HFF-Myc (cell line): ENCODE results near the gene ZC3H4.

ENCODE experiments used
- DNase-seq: peaks from one replicate; pipeline ENCODE4 v3.0.0-alpha.2; 2011; ENCODE audit warnings: low read depth; ENCODE audit errors: extremely low read depth
- H3K4me3 ChIP-seq: replicated peaks from 2 replicates; pipeline ENCODE4 v1.5.1; 2011; ENCODE audit warnings: low read depth, mild to moderate bottlenecking, control low read depth, low read length
- TF ChIP-seq, protein P1 (sequence below): IDR thresholded peaks from 2 replicates; pipeline ENCODE4 v1.5.1; 2012; ENCODE audit warnings: mild to moderate bottlenecking, low read depth, low read length, control low read depth; ENCODE audit errors: missing control alignments

ZC3H4 gene

DNA sequence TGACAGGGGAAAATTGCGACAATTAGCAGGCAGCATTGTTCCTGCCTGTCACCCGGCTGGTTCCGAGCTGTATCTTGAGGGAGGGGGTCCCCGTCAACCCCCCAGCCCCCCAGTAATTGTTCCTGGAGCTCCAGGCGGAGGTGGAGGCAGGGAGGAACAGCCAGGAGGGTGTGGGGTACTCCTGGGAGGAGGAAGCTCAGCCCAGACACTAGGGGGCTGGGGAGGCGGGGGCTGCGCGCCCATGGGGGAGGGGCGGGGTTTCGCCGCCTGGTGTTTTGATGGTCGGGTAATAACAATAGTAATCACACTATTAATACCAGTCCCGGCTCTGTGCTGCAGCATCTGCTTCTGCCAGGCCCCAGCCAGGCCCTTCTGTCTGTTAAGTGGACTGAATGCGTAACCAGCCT is 85.4 kb downstream of the ZC3H4 start:
- TF ChIP-seq, protein P1, sequence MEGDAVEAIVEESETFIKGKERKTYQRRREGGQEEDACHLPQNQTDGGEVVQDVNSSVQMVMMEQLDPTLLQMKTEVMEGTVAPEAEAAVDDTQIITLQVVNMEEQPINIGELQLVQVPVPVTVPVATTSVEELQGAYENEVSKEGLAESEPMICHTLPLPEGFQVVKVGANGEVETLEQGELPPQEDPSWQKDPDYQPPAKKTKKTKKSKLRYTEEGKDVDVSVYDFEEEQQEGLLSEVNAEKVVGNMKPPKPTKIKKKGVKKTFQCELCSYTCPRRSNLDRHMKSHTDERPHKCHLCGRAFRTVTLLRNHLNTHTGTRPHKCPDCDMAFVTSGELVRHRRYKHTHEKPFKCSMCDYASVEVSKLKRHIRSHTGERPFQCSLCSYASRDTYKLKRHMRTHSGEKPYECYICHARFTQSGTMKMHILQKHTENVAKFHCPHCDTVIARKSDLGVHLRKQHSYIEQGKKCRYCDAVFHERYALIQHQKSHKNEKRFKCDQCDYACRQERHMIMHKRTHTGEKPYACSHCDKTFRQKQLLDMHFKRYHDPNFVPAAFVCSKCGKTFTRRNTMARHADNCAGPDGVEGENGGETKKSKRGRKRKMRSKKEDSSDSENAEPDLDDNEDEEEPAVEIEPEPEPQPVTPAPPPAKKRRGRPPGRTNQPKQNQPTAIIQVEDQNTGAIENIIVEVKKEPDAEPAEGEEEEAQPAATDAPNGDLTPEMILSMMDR, result no peak
- DNase-seq, result no peak
- H3K4me3 ChIP-seq, result no peak overlapping the region

DNA sequence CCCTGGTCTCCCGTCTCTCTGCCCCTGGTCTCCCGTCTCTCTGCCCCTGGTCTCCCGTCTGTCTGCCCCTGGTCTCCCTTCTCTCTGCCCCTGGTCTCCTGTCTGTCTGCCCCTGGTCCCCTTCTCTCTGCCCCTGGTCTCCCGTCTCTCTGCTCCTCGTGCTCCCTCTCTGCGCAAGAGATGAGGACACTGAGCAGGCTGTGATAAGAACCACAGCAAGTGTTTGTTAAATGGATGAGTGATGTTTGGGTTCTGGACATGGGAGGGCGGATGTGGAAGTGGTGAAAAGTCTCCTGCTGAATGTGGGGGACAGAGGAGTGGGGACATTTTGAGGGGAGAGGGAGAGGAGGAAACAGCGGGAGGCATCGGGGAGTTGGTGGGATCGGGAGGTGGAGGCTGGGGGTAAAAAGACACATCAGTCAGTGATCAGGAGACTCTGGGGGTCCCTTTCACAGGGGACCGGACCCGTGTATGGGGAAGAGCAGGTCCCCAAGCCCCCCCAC is 85.9 kb downstream of the ZC3H4 start:
- TF ChIP-seq, protein P1, result no peak
- no peak for DNase-seq
- H3K4me3 ChIP-seq, result no peak overlapping the region

DNA sequence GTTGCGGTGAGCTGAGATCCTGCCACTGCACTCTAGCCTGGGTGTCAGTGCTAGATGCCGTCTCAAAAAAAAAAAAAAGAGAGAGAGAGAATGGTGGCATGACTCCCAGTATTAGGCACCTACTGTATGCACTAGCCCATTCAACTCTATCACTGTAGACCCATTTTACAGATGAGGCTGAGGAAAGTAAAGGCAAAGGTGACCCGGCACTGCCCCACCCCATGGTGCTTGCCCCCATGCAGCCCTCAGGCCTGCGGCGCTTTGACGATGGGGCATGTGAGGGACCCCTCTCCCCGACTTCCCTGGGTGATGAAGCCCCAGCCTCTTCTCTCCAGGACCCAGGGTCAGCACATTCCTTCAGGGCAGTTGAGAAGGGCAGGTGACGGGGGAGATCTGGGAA is 86.7 kb downstream of the ZC3H4 start:
- TF ChIP-seq, protein P1, result no peak
- no peak for DNase-seq

DNA sequence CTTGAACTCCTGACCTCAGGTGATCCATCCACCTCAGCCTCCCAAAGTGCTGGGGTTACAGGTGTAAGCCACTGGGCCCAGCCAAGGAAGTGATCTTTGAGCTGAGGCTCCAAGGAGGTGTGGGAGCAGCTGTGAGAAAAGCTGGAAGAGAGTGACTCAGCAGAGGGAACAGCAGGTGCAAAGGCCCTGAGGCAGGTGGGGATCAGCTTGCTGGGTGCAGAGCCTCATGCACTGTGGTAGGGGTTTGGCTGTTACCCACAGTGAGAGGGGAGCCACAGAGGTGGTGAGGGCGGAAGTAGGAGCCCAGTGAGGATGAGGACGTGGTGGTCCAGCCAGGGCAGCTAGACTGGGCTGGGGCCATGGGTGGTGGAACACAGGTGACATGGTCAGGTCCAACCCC is 87.4 kb downstream of the ZC3H4 start:
- no peak for DNase-seq
- H3K4me3 ChIP-seq, result no peak overlapping the region
- TF ChIP-seq, protein P1, result no peak

More for the DNA sequence above, 86.7 kb downstream of the ZC3H4 start:
- H3K4me3 ChIP-seq, result no peak overlapping the region

DNA sequence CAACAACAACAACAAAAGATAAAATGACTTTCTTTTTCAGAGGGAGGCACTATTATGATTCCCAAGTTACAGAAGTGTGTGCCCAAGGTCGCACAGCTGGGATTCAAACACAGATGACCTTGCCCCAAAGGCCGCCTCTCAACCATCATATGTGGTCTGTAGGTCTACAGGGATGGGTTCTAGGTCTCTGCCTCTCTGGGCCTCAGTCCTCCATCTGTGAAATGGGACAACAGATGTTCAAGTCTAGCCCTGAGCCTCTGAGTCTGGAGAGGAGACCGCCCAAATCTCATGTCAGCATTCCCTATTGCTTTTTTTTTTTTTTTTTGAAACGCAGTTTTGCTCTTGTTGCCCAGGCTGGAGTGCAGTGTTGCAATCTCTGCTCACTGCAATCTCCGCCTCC is 89.1 kb downstream of the ZC3H4 start:
- DNase-seq, result no peak
- H3K4me3 ChIP-seq, result no peak overlapping the region
- TF ChIP-seq, protein P1, result no peak

DNA sequence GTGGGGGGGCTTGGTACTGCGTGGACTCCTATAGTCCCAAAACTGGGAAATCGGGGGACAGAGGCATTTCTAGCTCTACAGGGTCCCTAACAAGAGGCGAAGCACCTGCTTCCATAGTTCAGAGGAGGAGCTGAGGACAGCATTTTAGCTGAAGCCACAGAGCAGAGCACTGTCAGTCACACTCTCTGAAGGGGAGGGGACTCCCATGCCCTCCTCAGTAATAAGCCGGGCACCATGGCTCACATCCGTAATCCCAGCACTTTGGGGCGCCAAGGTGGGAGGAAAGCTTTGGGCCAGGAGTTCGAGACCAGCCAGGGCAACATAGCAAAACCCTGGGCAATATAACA is 90.2 kb downstream of the ZC3H4 start:
- DNase-seq, result no peak
- no peak overlapping the region for H3K4me3 ChIP-seq
- TF ChIP-seq, protein P1, result no peak
